Neural progenitor cell (in vitro differentiated cells): ENCODE data around the gene CASP3. TPM values are rescaled to one million over a fixed set of nuclear protein-coding genes. Genes with fewer than 3 reads are reported as not detected.

Source experiments
- DNase-seq: peaks from one replicate; pipeline ENCODE4 v3.0.0-alpha.2; 2016; ENCODE audit warnings: low spot score
- H2AFZ ChIP-seq: fragments of 200-600 bp; sonication (generic); replicated peaks from 2 replicates; pipeline ENCODE4 v1.6.1; 2016; ENCODE audit warnings: antibody characterized with exemption
- H3F3A ChIP-seq: fragments of 200-600 bp; sonication (generic); 2 replicates; pipeline ENCODE4 v1.6.1; 2016; ENCODE audit warnings: antibody characterized with exemption, low read depth
- H3K27ac ChIP-seq: fragments of 200-600 bp; sonication (generic); 2 replicates; pipeline ENCODE4 v1.5.1; 2016; ENCODE audit warnings: mild to moderate bottlenecking
- H3K27me3 ChIP-seq: fragments of 200-600 bp; sonication (generic); 2 replicates; pipeline ENCODE4 v1.6.1; 2016; ENCODE audit warnings: mild to moderate bottlenecking, moderate library complexity
- H3K36me3 ChIP-seq: fragments of 200-600 bp; sonication (generic); 2 replicates; pipeline ENCODE4 v1.5.1; 2016
- H3K4me1 ChIP-seq: fragments of 200-600 bp; sonication (generic); 2 replicates; pipeline ENCODE4 v1.6.1; 2016; ENCODE audit warnings: mixed run types
- H3K4me2 ChIP-seq: fragments of 200-600 bp; sonication (generic); 2 replicates; pipeline ENCODE4 v1.6.1; 2016
- H3K4me3 ChIP-seq: fragments of 200-600 bp; sonication (generic); 2 replicates; pipeline ENCODE4 v1.5.1; 2016
- H3K79me2 ChIP-seq: fragments of 200-600 bp; sonication (generic); 2 replicates; pipeline ENCODE4 v1.6.1; 2016; ENCODE audit warnings: low read depth
- H3K9ac ChIP-seq: fragments of 200-600 bp; sonication (generic); 2 replicates; pipeline ENCODE4 v1.6.1; 2016
- H3K9me3 ChIP-seq: fragments of 200-600 bp; sonication (generic); 2 replicates; pipeline ENCODE4 v1.5.1; 2016; ENCODE audit warnings: low read depth
- H4K20me1 ChIP-seq: fragments of 200-600 bp; sonication (generic); 2 replicates; pipeline ENCODE4 v1.6.1; 2016; ENCODE audit warnings: low read depth
- H3K27ac Mint-ChIP-seq: 3 replicates; pipeline ENCODE4 v1.8.0; 2021; ENCODE audit warnings: mixed read lengths
- H3K27me3 Mint-ChIP-seq: 2 replicates; pipeline ENCODE4 v1.8.0; 2022; ENCODE audit warnings: low read depth, mild to moderate bottlenecking, inconsistent platforms, moderate library complexity, mixed read lengths; ENCODE audit not compliant: insufficient read depth
- H3K36me3 Mint-ChIP-seq: 3 replicates; pipeline ENCODE4 v1.8.0; 2021; ENCODE audit warnings: mixed read lengths
- H3K4me1 Mint-ChIP-seq: 3 replicates; pipeline ENCODE4 v1.8.0; 2021; ENCODE audit warnings: mixed read lengths
- H3K4me3 Mint-ChIP-seq: 3 replicates; pipeline ENCODE4 v1.8.0; 2021; ENCODE audit warnings: mild to moderate bottlenecking, moderate library complexity, mixed read lengths
- H3K9me3 Mint-ChIP-seq: 3 replicates; pipeline ENCODE4 v1.8.0; 2020; ENCODE audit warnings: mixed read lengths
- CTCF ChIP-seq: fragments of 200-600 bp; sonication (generic); IDR thresholded peaks from 2 replicates; pipeline ENCODE4 v1.5.1; 2017; ENCODE audit warnings: antibody characterized with exemption, mild to moderate bottlenecking
- EZH2 ChIP-seq: fragments of 200-600 bp; sonication (generic); IDR thresholded peaks from 2 replicates; pipeline ENCODE4 v1.6.1; 2017; ENCODE audit warnings: antibody characterized with exemption, mild to moderate bottlenecking, moderate library complexity
- EZH2phosphoT487 ChIP-seq: fragments of 200-600 bp; sonication (generic); IDR thresholded peaks from 2 replicates; pipeline ENCODE4 v1.6.1; 2017; ENCODE audit warnings: antibody characterized with exemption
- total RNA-seq: library from RNA; depleted of rRNA; stranded (reverse); fragments of >200 nt; gene quantifications from 2 replicates; pipeline ENCODE4 v1.2.3, GENCODE V29; 2015; ENCODE audit warnings: low replicate concordance

The CASP3 gene
- total RNA-seq, 1 donor from 2014 or later = 69.8 TPM

GRCh38 chr4:184680698-184681097, 31.5 kb upstream of the CASP3 start:
- no peak for DNase-seq
- no peaks in the 10 kb centered on the region for H3K27me3 Mint-ChIP-seq
- no peak overlapping the region for H3K4me3 ChIP-seq
- H3K4me1 ChIP-seq = no peaks in the 10 kb centered on the region
- H3K36me3 Mint-ChIP-seq = peaks cover 10% of the 10 kb centered on the region
- H3K4me1 Mint-ChIP-seq = no peaks in the 10 kb centered on the region
- H3K36me3 ChIP-seq = no peaks in the 10 kb centered on the region
- TF ChIP-seq EZH2 = no peak
- TF ChIP-seq EZH2phosphoT487 = no peak
- no peak for TF ChIP-seq CTCF
- no peak overlapping the region for H3K9ac ChIP-seq
- H4K20me1 ChIP-seq = no peaks in the 10 kb centered on the region
- no peak overlapping the region for H3K4me2 ChIP-seq
- H3K27ac ChIP-seq = no peak overlapping the region
- H3K4me3 Mint-ChIP-seq = no peak overlapping the region
- no peaks in the 10 kb centered on the region for H3K9me3 ChIP-seq
- no peaks in the 10 kb centered on the region for H3K79me2 ChIP-seq
- H2AFZ ChIP-seq = no peak overlapping the region
- no peaks in the 10 kb centered on the region for H3K27me3 ChIP-seq
- peaks cover 4% of the 10 kb centered on the region for H3K9me3 Mint-ChIP-seq
- no peaks in the 10 kb centered on the region for H3F3A ChIP-seq
- no peak overlapping the region for H3K27ac Mint-ChIP-seq

- no peaks in the 10 kb centered on the region for H3K27me3 ChIP-seq
- no peaks in the 10 kb centered on the region for H3K4me1 ChIP-seq
- H3K36me3 ChIP-seq = no peaks in the 10 kb centered on the region
- no peaks in the 10 kb centered on the region for H3K9me3 ChIP-seq
- DNase-seq = no peak
- H3K4me3 Mint-ChIP-seq = no peak overlapping the region
- H3K27ac Mint-ChIP-seq = no peak overlapping the region
- H3K79me2 ChIP-seq = no peaks in the 10 kb centered on the region
- H3F3A ChIP-seq = no peaks in the 10 kb centered on the region
- H3K4me3 ChIP-seq = no peak overlapping the region
- H2AFZ ChIP-seq = no peak overlapping the region
- H3K36me3 Mint-ChIP-seq = peaks cover 20% of the 10 kb centered on the region
- H3K27ac ChIP-seq = no peak overlapping the region
- TF ChIP-seq EZH2 = no peak
- TF ChIP-seq CTCF = no peak
- TF ChIP-seq EZH2phosphoT487 = no peak
- H3K9ac ChIP-seq = no peak overlapping the region
- no peak overlapping the region for H3K4me2 ChIP-seq
- H3K4me1 Mint-ChIP-seq = no peaks in the 10 kb centered on the region
- peaks cover 4% of the 10 kb centered on the region for H3K9me3 Mint-ChIP-seq
- H3K27me3 Mint-ChIP-seq = peaks cover 2% of the 10 kb centered on the region
- H4K20me1 ChIP-seq = no peaks in the 10 kb centered on the region
These were observed 26.7 kb upstream of the CASP3 start for GRCh38 chr4:184675821-184676492.

- no peaks in the 10 kb centered on the region for H3K9me3 ChIP-seq
- H3K4me3 Mint-ChIP-seq = no peak overlapping the region
- no peaks in the 10 kb centered on the region for H3K4me1 ChIP-seq
- no peak for DNase-seq
- H3K4me1 Mint-ChIP-seq = no peaks in the 10 kb centered on the region
- TF ChIP-seq EZH2phosphoT487 (no peak), CTCF (no peak), EZH2 (no peak)
- no peaks in the 10 kb centered on the region for H3K27me3 ChIP-seq
- no peaks in the 10 kb centered on the region for H3K79me2 ChIP-seq
- no peak overlapping the region for H3K27ac ChIP-seq
- H3K36me3 ChIP-seq = no peaks in the 10 kb centered on the region
- peaks cover 4% of the 10 kb centered on the region for H3K9me3 Mint-ChIP-seq
- no peak overlapping the region for H3K27ac Mint-ChIP-seq
- H3K36me3 Mint-ChIP-seq = peaks cover 16% of the 10 kb centered on the region
- no peak overlapping the region for H3K9ac ChIP-seq
- no peak overlapping the region for H2AFZ ChIP-seq
- H3F3A ChIP-seq = no peaks in the 10 kb centered on the region
- H3K4me3 ChIP-seq = no peak overlapping the region
- no peaks in the 10 kb centered on the region for H4K20me1 ChIP-seq
- H3K27me3 Mint-ChIP-seq = peaks cover 2% of the 10 kb centered on the region
- H3K4me2 ChIP-seq = no peak overlapping the region
These were observed 25.8 kb upstream of the CASP3 start for GRCh38 chr4:184675018-184675417.
